NCI-H1105 treated with DMSO at 0.1 percent for 48 hours (cell line): Measurements from ENCODE around the gene CLEC20A.
A peak's percentile ranks its signal among the peaks of the same experiment; 100 is the strongest.
"Not testable (repeated sequence)": the region's sequence is repeated elsewhere in the genome, so short reads cannot be mapped to it uniquely, and the experiment has no call there.

Experiments
- DNase-seq: peaks from one replicate; lab custom pipeline; 2025; lab: John Stamatoyannopoulos, UW

Gene CLEC20A

GRCh38 chr1:178528953-178529335 is 32.2 kb upstream of the CLEC20A start:
- DNase-seq: no peak

- DNase-seq: no peak
These were observed 31.6 kb upstream of the CLEC20A start for GRCh38 chr1:178528228-178528952.

- DNase-seq: no peak
These were observed 30.4 kb upstream of the CLEC20A start for GRCh38 chr1:178527117-178527516.

GRCh38 chr1:178521241-178521640 is 24.5 kb upstream of the CLEC20A start:
- DNase-seq: no peak

- DNase-seq: no peak
These were observed 24.0 kb upstream of the CLEC20A start for GRCh38 chr1:178520803-178521202.

GRCh38 chr1:178518894-178519293 is 22.1 kb upstream of the CLEC20A start:
- no peak for DNase-seq

- DNase-seq: no peak
These were observed 19.3 kb upstream of the CLEC20A start for GRCh38 chr1:178516110-178516509.

GRCh38 chr1:178513278-178513983 is 16.7 kb upstream of the CLEC20A start:
- DNase-seq: no peak

- no peak for DNase-seq
These were observed 16.0 kb upstream of the CLEC20A start, which contains the start of gene TEX35 for GRCh38 chr1:178512566-178513277. TSS of gene TEX35 (plus strand) at chr1:178513109. CDS start at chr1:178513189, 80 bp downstream.

- no peak for DNase-seq
These were observed 13.4 kb upstream of the CLEC20A start for GRCh38 chr1:178510155-178510554.

- no peak for DNase-seq
These were observed 12.7 kb upstream of the CLEC20A start for GRCh38 chr1:178509414-178510007.

GRCh38 chr1:178506669-178507068 is 9.9 kb upstream of the CLEC20A start:
- DNase-seq: no peak

- DNase-seq: no peak
These were observed 9.4 kb upstream of the CLEC20A start for GRCh38 chr1:178506177-178506576.

- DNase-seq: no peak
These were observed 7.5 kb upstream of the CLEC20A start for GRCh38 chr1:178504286-178504685.

GRCh38 chr1:178503849-178504248 is 7.1 kb upstream of the CLEC20A start:
- no peak for DNase-seq

GRCh38 chr1:178503316-178503715 is 6.6 kb upstream of the CLEC20A start:
- DNase-seq: not testable (repeated sequence)

- DNase-seq: no peak
These were observed 6.1 kb upstream of the CLEC20A start for GRCh38 chr1:178502856-178503255.

- DNase-seq: no peak
These were observed 5.6 kb upstream of the CLEC20A start for GRCh38 chr1:178502330-178502714.

- peak; percentile 44 for DNase-seq
These were observed 5.1 kb upstream of the CLEC20A start for GRCh38 chr1:178501705-178502329.

GRCh38 chr1:178500936-178501554 is 4.3 kb upstream of the CLEC20A start:
- no peak for DNase-seq

- no peak for DNase-seq
These were observed 3.5 kb upstream of the CLEC20A start for GRCh38 chr1:178500091-178500770.
